ENCODE results near the gene NACC2. TPM values are rescaled to one million over a fixed set of nuclear protein-coding genes. Genes with fewer than 3 reads are reported as not detected.

The NACC2 gene
- total and polyA plus RNA-seq, 2 donors (not counting 1 experiment from before 2014, with no cell fraction given), result 0.34 to 1.9 TPM

GRCh38 chr9:136081113-136081825 is 13.8 kb downstream of the NACC2 start:
- Mint-ChIP-seq H3K27ac (no peak overlapping the region), H3K27me3 (peaks cover under 1% of the 10 kb centered on the region), H3K4me1 (peaks cover 2% of the 10 kb centered on the region), H3K4me3 (no peak overlapping the region), H3K9me3 (ENCODE audit: insufficient read depth) (no peaks in the 10 kb centered on the region)
- intact Hi-C loops (cut with micrococcal nuclease), result no loop called here
- DNase-seq, result no peak
- WGBS (ENCODE audit: insufficient coverage), result 84% methylated on average over 27 of the region's 27 CpGs
- H3K36me3 ChIP-seq (replicated peaks in 1 of 2; ENCODE audit: control extremely low read depth in 1 of 2, control insufficient read depth in 1 of 2, extremely low read depth in 1 of 2, insufficient read depth in 2 of 2, low read length in 1 of 2), result no peaks in the 10 kb centered on the region
- no peak overlapping the region for H3K4me3 ChIP-seq (ENCODE audit: control extremely low read depth in 1 of 5, extremely low read depth in 1 of 5, insufficient read depth in 1 of 5, low read depth in 2 of 5, low read length in 4 of 5)
- no peaks in the 10 kb centered on the region for H3K27me3 ChIP-seq (replicated peaks in 1 of 4; ENCODE audit: control extremely low read depth in 1 of 4, control insufficient read depth in 3 of 4, insufficient read depth in 4 of 4, low read length in 3 of 4)
- no peaks in the 10 kb centered on the region for H3K79me2 ChIP-seq (ENCODE audit: control insufficient read depth, insufficient read depth, low read length)
- H3K27ac ChIP-seq (ENCODE audit: low read length in 2 of 2), result no peak overlapping the region
- TF ChIP-seq CTCF (IDR thresholded peaks at IDR 0.05) (no peak), EZH2 (IDR thresholded peaks at IDR 0.05; ENCODE audit: borderline replicate concordance, insufficient read depth, low read depth, low read length, poor library complexity, severe bottlenecking) (no peak)
- ATAC-seq (ENCODE audit: low read depth), result no peak
- H3K4me1 ChIP-seq (ENCODE audit: control insufficient read depth in 2 of 2, insufficient read depth in 2 of 2, low read length in 2 of 2), result peaks cover 2 to 4% of the 10 kb centered on the region in 2 donors
- no peak overlapping the region for H3K4me2 ChIP-seq (replicated peaks; ENCODE audit: low read depth, low read length, poor library complexity, severe bottlenecking)
- H3K9ac ChIP-seq (ENCODE audit: low read length), result no peak overlapping the region
- ChIA-PET CTCF (no interaction called here), POLR2A (no interaction called here)
- no peaks in the 10 kb centered on the region for H3K9me3 ChIP-seq (ENCODE audit: control extremely low read depth in 1 of 3, control insufficient read depth in 2 of 3, insufficient read depth in 1 of 3, low read length in 2 of 3)
- no peak overlapping the region for H2AFZ ChIP-seq (ENCODE audit: insufficient read depth, low read depth, low read length, poor library complexity, severe bottlenecking)
- no peaks in the 10 kb centered on the region for H4K20me1 ChIP-seq (ENCODE audit: control insufficient read depth, insufficient read depth, low read length, poor library complexity, severe bottlenecking)

DNA sequence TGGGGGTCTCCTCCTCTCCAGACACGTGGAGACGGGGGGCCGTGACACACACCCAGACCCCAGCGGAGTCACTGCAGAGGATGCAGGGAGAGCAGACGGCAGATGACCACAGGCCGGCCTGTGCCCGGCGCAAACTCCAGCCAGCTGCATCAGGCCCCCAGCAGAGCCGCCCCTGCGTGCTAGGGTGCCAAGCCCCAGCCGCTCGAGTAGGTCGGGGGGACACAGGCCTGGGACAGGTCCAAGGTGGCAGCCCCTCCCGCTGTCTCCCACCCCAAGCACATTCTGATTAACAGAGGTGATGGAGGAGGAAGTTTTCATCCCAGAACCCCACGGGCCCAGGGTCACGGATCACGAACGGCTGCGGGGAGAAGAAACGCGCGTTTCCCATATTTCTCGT is 14.4 kb downstream of the NACC2 start:
- Histone ChIP-seq H3K27ac (ENCODE audit: low read length in 2 of 2) (no peak overlapping the region), H3K36me3 (replicated peaks in 1 of 2; ENCODE audit: control extremely low read depth in 1 of 2, control insufficient read depth in 1 of 2, extremely low read depth in 1 of 2, insufficient read depth in 2 of 2, low read length in 1 of 2) (no peaks in the 10 kb centered on the region), H3K4me1 (ENCODE audit: control insufficient read depth in 2 of 2, insufficient read depth in 2 of 2, low read length in 2 of 2) (peaks cover 7 to 9% of the 10 kb centered on the region in 2 donors), H3K4me3 (ENCODE audit: control extremely low read depth in 1 of 5, extremely low read depth in 1 of 5, insufficient read depth in 1 of 5, low read depth in 2 of 5, low read length in 4 of 5) (no peak overlapping the region), H3K27me3 (replicated peaks in 1 of 4; ENCODE audit: control extremely low read depth in 1 of 4, control insufficient read depth in 3 of 4, insufficient read depth in 4 of 4, low read length in 3 of 4) (peaks cover 0 to 1% (median 0%) of the 10 kb centered on the region in 4 experiments), H3K4me2 (replicated peaks; ENCODE audit: low read depth, low read length, poor library complexity, severe bottlenecking) (no peak overlapping the region), H3K9ac (ENCODE audit: low read length) (no peak overlapping the region), H2AFZ (ENCODE audit: insufficient read depth, low read depth, low read length, poor library complexity, severe bottlenecking) (no peak overlapping the region), H4K20me1 (ENCODE audit: control insufficient read depth, insufficient read depth, low read length, poor library complexity, severe bottlenecking) (no peaks in the 10 kb centered on the region), H3K79me2 (ENCODE audit: control insufficient read depth, insufficient read depth, low read length) (no peaks in the 10 kb centered on the region), H3K9me3 (ENCODE audit: control extremely low read depth in 1 of 3, control insufficient read depth in 2 of 3, insufficient read depth in 1 of 3, low read length in 2 of 3) (no peaks in the 10 kb centered on the region)
- H3K4me3 Mint-ChIP-seq, result no peak overlapping the region
- no peak overlapping the region for H3K27ac Mint-ChIP-seq
- H3K9me3 Mint-ChIP-seq (ENCODE audit: insufficient read depth), result no peaks in the 10 kb centered on the region
- TF ChIP-seq EZH2 (IDR thresholded peaks at IDR 0.05; ENCODE audit: borderline replicate concordance, insufficient read depth, low read depth, low read length, poor library complexity, severe bottlenecking) (no peak), CTCF (IDR thresholded peaks at IDR 0.05) (no peak)
- peaks cover 5% of the 10 kb centered on the region for H3K27me3 Mint-ChIP-seq
- ChIA-PET POLR2A (no interaction called here), CTCF (no interaction called here)
- ATAC-seq (ENCODE audit: low read depth) (no peak), DNase-seq (no peak)
- 88% methylated on average over 23 of the region's 23 CpGs for WGBS (ENCODE audit: insufficient coverage)
- H3K4me1 Mint-ChIP-seq, result peaks cover 8% of the 10 kb centered on the region
- intact Hi-C loops (cut with micrococcal nuclease), result no loop called here
